Fibroblast of the aortic adventitia (primary cell): ENCODE measurements around the gene PLA2G7. TPM values are rescaled to one million over a fixed set of nuclear protein-coding genes. Genes with fewer than 3 reads are reported as not detected.

Experiments
- DNase-seq: peaks from one replicate; pipeline ENCODE4 v3.0.0-alpha.2; 2010; ENCODE audit warnings: low read depth
- H3K4me3 ChIP-seq: 2 replicates; pipeline ENCODE4 v1.5.1; 2011; ENCODE audit warnings: low read depth, mild to moderate bottlenecking, control low read depth, low read length, moderate library complexity
- CTCF ChIP-seq: IDR thresholded peaks from 2 replicates; pipeline ENCODE4 v1.5.1; 2011; ENCODE audit warnings: mild to moderate bottlenecking, low read length, control low read depth, inconsistent platforms; ENCODE audit not compliant: insufficient read depth
- total RNA-seq: library from RNA; depleted of rRNA; stranded (reverse); fragments of >200 nt; gene quantifications from 2 replicates; pipeline ENCODE4 v1.2.3, GENCODE V29; 2012; ENCODE audit warnings: low replicate concordance

Gene PLA2G7
- total RNA-seq, 1 donor = not detected

GRCh38 chr6:46715141-46715540, 20.0 kb downstream of the PLA2G7 start:
- DNase-seq = no peak
- no peak for TF ChIP-seq CTCF
- no peak overlapping the region for H3K4me3 ChIP-seq

- no peak for TF ChIP-seq CTCF
- H3K4me3 ChIP-seq = no peak overlapping the region
- DNase-seq = no peak
Measured at GRCh38 chr6:46711491-46711890, 23.7 kb downstream of the PLA2G7 start.

GRCh38 chr6:46706464-46706863, 28.7 kb downstream of the PLA2G7 start:
- H3K4me3 ChIP-seq = no peak overlapping the region
- TF ChIP-seq CTCF = no peak
- DNase-seq = no peak

GRCh38 chr6:46704562-46704961, 30.6 kb downstream of the PLA2G7 start:
- no peak overlapping the region for H3K4me3 ChIP-seq
- DNase-seq = peak; percentile 22
- TF ChIP-seq CTCF = no peak

- no peak overlapping the region for H3K4me3 ChIP-seq
- no peak for DNase-seq
- TF ChIP-seq CTCF = no peak
Measured at GRCh38 chr6:46699970-46700369, 35.2 kb downstream of the PLA2G7 start.

- peak; percentile 11 for DNase-seq
- no peak for TF ChIP-seq CTCF
Measured at GRCh38 chr6:46690911-46691451, 44.2 kb downstream of the PLA2G7 start.

GRCh38 chr6:46690141-46690755, 44.9 kb downstream of the PLA2G7 start:
- DNase-seq = no peak
- H3K4me3 ChIP-seq = no peak overlapping the region
- no peak for TF ChIP-seq CTCF

More at GRCh38 chr6:46690911-46691451, 44.2 kb downstream of the PLA2G7 start:
- H3K4me3 ChIP-seq = no peak overlapping the region
